K562 (cell line): Measurements from ENCODE around the gene MAST1. TPM values are rescaled to one million over a fixed set of nuclear protein-coding genes. Genes with fewer than 3 reads are reported as not detected.

Experiments
- ARID1B ChIP-seq: fragments of 450-650 bp; IDR thresholded peaks from 2 replicates; pipeline ENCODE4 v1.6.1; 2016; ENCODE audit warnings: antibody characterized with exemption, mild to moderate bottlenecking, inconsistent platforms
- CBFA2T2 ChIP-seq: fragments of 450-650 bp; conservative IDR thresholded peaks from 2 replicates; pipeline ENCODE4 v1.6.1; 2017; ENCODE audit warnings: mild to moderate bottlenecking
- CBFA2T3 ChIP-seq: fragments of 450-650 bp; IDR thresholded peaks from 2 replicates; pipeline ENCODE4 v1.6.1; 2017
- CBX5 ChIP-seq: IDR thresholded peaks from 2 replicates; pipeline ENCODE4 v1.6.1; 2014; ENCODE audit warnings: low read depth, borderline replicate concordance
- ETV5 ChIP-seq: sonication (generic); formaldehyde crosslinking; IDR thresholded peaks from 2 replicates; pipeline ENCODE4 v1.4.0; 2020; ENCODE audit warnings: low read depth, mild to moderate bottlenecking, missing genetic modification reagents
- GABPB1 ChIP-seq: sonication (generic); formaldehyde crosslinking; IDR thresholded peaks from 2 replicates; pipeline ENCODE4 v1.8.0; 2022; ENCODE audit warnings: mild to moderate bottlenecking, missing genetic modification reagents
- GABPB2 ChIP-seq: fragments of 250-450 bp; sonication (Bioruptor Pico); conservative IDR thresholded peaks from 2 replicates; pipeline ENCODE4 v1.5.1; 2021; ENCODE audit warnings: mild to moderate bottlenecking
- GTF2B ChIP-seq: IDR thresholded peaks from 2 replicates; pipeline ENCODE4 v1.6.1; 2011; ENCODE audit not compliant: insufficient read length; ENCODE audit errors: extremely low read depth
- HDGF ChIP-seq: fragments of 450-650 bp; IDR thresholded peaks from 2 replicates; pipeline ENCODE4 v1.6.1; 2016
- KDM1A ChIP-seq, 2 experiments: fragments of 450-650 bp; IDR thresholded peaks; 2 replicates each; pipeline ENCODE4 v1.6.1; 2016; ENCODE audit warnings: mild to moderate bottlenecking in 2 of 2
- RAD21 ChIP-seq, 2 experiments: fragments of 250-450 bp in 1 of 2; fragments of 450-650 bp in 1 of 2; sonication (Bioruptor Pico) in 1 of 2; formaldehyde crosslinking in 1 of 2; IDR thresholded peaks in 1 of 2; conservative IDR thresholded peaks in 1 of 2; 2 replicates each; pipeline versions ENCODE4 v1.4.0 to v1.8.0; 2020 to 2022; ENCODE audit warnings: mild to moderate bottlenecking in 2 of 2, moderate library complexity in 1 of 2
- RFX5 ChIP-seq: IDR thresholded peaks from 2 replicates; pipeline ENCODE4 v1.6.1; 2011; ENCODE audit warnings: low read depth, mild to moderate bottlenecking, improper control_type of control experiment, low read length
- SMAD1 ChIP-seq: fragments of 150-350 bp; IDR thresholded peaks from 2 replicates; pipeline ENCODE4 v1.6.1; 2014; ENCODE audit warnings: low read length, low read depth; ENCODE audit not compliant: partially characterized antibody
- SRF ChIP-seq, 2 experiments: fragments of 250-450, 450-650 bp in 1 of 2; sonication (Bioruptor Pico) in 1 of 2; sonication (generic) in 1 of 2; formaldehyde crosslinking; IDR thresholded peaks; 2 replicates each; pipeline versions ENCODE4 v1.5.0 to v1.5.1; 2020 to 2022; ENCODE audit warnings: mild to moderate bottlenecking in 1 of 2, missing genetic modification reagents in 1 of 2
- TCF7L2 ChIP-seq: fragments of 150-350 bp; IDR thresholded peaks from 2 replicates; pipeline ENCODE4 v1.6.1; 2016; ENCODE audit warnings: low read depth, mild to moderate bottlenecking, low read length, moderate library complexity
- ZBTB11 ChIP-seq, 3 experiments: fragments of 200-800 bp in 1 of 3; fragments of 250-450 bp in 1 of 3; fragments of 450-650 bp in 1 of 3; sonication (Bioruptor Pico) in 1 of 3; sonication (Bioruptor generic) in 1 of 3; formaldehyde crosslinking in 1 of 3; IDR thresholded peaks; 2 replicates each; pipeline versions ENCODE4 v1.6.1 to v1.8.0; 2016 to 2022; ENCODE audit warnings: mild to moderate bottlenecking in 2 of 3, missing genetic modification characterization in 2 of 3, missing compliant biosample characterization in 1 of 3, moderate library complexity in 1 of 3
- ZNF121 ChIP-seq: sonication (generic); formaldehyde crosslinking; conservative IDR thresholded peaks from 2 replicates; pipeline ENCODE4 v1.8.0; 2022; ENCODE audit warnings: missing genetic modification reagents
- ZNF239 ChIP-seq: fragments of 250-450 bp; sonication (Bioruptor Pico); IDR thresholded peaks from 2 replicates; pipeline ENCODE4 v1.4.0; 2020; ENCODE audit warnings: mild to moderate bottlenecking
- ZNF24 ChIP-seq: fragments of 450-650 bp; IDR thresholded peaks from 2 replicates; pipeline ENCODE4 v1.6.1; 2016
- polyA plus RNA-seq, 8 experiments: library from polyadenylated mRNA; depleted of rRNA in 4 of 8; stranded (reverse) in 5 of 8; unstranded in 3 of 8; fragments of >200 nt; fragmentation: Nextera tagmentation in 2 of 8; fragmentation: Illumina TruSeq in 1 of 8; extraction: Ambion mirVana in 2 of 8; extraction: Trizol in 1 of 8; gene quantifications; 2 replicates each; pipeline versions ENCODE4 v1.2.1 to v1.2.3, GENCODE V29; 2011 to 2014; ENCODE audit warnings: inconsistent platforms in 1 of 8, missing spikeins in 1 of 8
- total RNA-seq, 7 experiments: library from RNA; depleted of rRNA in 6 of 7; stranded (reverse); fragments of >200 nt in 6 of 7; fragmentation: Illumina TruSeq in 2 of 7; extraction: Trizol in 2 of 7; gene quantifications; 2 replicates each; pipeline versions ENCODE4 v1.2.1 to v1.2.3, GENCODE V29; 2011 to 2021; ENCODE audit warnings: low replicate concordance in 1 of 7
- TF ChIP-seq, protein P1 (sequence below): fragments of 450-650 bp; formaldehyde crosslinking; IDR thresholded peaks from 2 replicates; pipeline ENCODE4 v1.4.0; 2020; ENCODE audit warnings: mild to moderate bottlenecking, moderate library complexity
- TF ChIP-seq, protein P2 (sequence below): fragments of 250-450 bp; sonication (Bioruptor Pico); IDR thresholded peaks from 2 replicates; pipeline ENCODE4 v1.8.0; 2021; ENCODE audit warnings: mild to moderate bottlenecking, moderate library complexity
- TF ChIP-seq, protein P3 (sequence below): fragments of 250-450 bp; sonication (Bioruptor Pico); IDR thresholded peaks from 2 replicates; pipeline ENCODE4 v1.8.0; 2021; ENCODE audit warnings: moderate library complexity, mild to moderate bottlenecking, inconsistent platforms

Gene MAST1
- total and polyA plus RNA-seq, 9 of the 15 experiments (the other 6 are each of a cell fraction or from before 2014, with no cell fraction given), result 0.48 to 10.3 (median 3.9) TPM

GRCh38 chr19:12789904-12790619 is 48.3 kb upstream of the MAST1 start (continued):
- TF ChIP-seq TCF7L2, result peak; percentile 96
- no peak for TF ChIP-seq ZNF24
- no peak for TF ChIP-seq ZNF239 (CRISPR knock-in tag)
- TF ChIP-seq RAD21 (CRISPR knock-in tag; conservative IDR thresholded peaks at IDR 0.05 in 1 of 2, IDR thresholded peaks at IDR 0.05 in 1 of 2), result no peak
- TF ChIP-seq, protein P1, sequence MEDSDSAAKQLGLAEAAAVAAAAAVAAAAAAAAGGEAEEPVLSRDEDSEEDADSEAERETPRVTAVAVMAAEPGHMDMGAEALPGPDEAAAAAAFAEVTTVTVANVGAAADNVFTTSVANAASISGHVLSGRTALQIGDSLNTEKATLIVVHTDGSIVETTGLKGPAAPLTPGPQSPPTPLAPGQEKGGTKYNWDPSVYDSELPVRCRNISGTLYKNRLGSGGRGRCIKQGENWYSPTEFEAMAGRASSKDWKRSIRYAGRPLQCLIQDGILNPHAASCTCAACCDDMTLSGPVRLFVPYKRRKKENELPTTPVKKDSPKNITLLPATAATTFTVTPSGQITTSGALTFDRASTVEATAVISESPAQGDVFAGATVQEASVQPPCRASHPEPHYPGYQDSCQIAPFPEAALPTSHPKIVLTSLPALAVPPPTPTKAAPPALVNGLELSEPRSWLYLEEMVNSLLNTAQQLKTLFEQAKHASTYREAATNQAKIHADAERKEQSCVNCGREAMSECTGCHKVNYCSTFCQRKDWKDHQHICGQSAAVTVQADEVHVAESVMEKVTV (CRISPR knock-in tag), result no peak
- TF ChIP-seq GTF2B, result no peak
- TF ChIP-seq, protein P2, sequence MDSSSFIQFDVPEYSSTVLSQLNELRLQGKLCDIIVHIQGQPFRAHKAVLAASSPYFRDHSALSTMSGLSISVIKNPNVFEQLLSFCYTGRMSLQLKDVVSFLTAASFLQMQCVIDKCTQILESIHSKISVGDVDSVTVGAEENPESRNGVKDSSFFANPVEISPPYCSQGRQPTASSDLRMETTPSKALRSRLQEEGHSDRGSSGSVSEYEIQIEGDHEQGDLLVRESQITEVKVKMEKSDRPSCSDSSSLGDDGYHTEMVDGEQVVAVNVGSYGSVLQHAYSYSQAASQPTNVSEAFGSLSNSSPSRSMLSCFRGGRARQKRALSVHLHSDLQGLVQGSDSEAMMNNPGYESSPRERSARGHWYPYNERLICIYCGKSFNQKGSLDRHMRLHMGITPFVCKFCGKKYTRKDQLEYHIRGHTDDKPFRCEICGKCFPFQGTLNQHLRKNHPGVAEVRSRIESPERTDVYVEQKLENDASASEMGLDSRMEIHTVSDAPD, result no peak
- TF ChIP-seq ZNF121, result no peak
- TF ChIP-seq HDGF, result no peak
- peak; percentile 33; the same call in 1 of the 2 replicates for TF ChIP-seq ARID1B
- TF ChIP-seq SRF (CRISPR knock-in tag; IDR thresholded peaks at IDR 0.05), result peak; percentile 98 to 99
- TF ChIP-seq KDM1A (IDR thresholded peaks at IDR 0.05), result no peak
- TF ChIP-seq SMAD1, result no peak
- no peak for TF ChIP-seq RFX5
- TF ChIP-seq CBFA2T2, result no peak
- no peak for TF ChIP-seq GABPB2 (CRISPR knock-in tag)
- no peak for TF ChIP-seq CBX5
- TF ChIP-seq CBFA2T3, result peak; percentile 22; the same call in 1 of the 2 replicates
- TF ChIP-seq ETV5, result peak; percentile 94
- TF ChIP-seq, protein P3, sequence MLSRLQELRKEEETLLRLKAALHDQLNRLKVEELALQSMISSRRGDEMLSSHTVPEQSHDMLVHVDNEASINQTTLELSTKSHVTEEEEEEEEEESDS (CRISPR knock-in tag), result no peak
- TF ChIP-seq ZBTB11 (CRISPR knock-in tag; IDR thresholded peaks at IDR 0.05), result peak in 2 of 3 experiments; percentile 46 to 93; a peak in 3 of 6 replicates
- peak; percentile 87 for TF ChIP-seq GABPB1
